Uterus (tissue), 2 donors: ENCODE results near the gene ADORA1.

Source experiments
- POLR2A ChIP-seq, 2 donors: fragments of 450-650 bp; IDR thresholded peaks; one replicate each; pipeline ENCODE4 v1.6.1; 2016; ENCODE audit warnings: antibody characterized with exemption in 2 of 2, mild to moderate bottlenecking in 1 of 2, moderate library complexity in 1 of 2
- TF ChIP-seq, protein P1 (sequence below), 4 experiments: fragments of 200-600 bp in 2 of 4; fragments of 450-650 bp in 2 of 4; sonication (generic) in 2 of 4; IDR thresholded peaks; one replicate each; pipeline ENCODE4 v1.5.1; 2016 to 2019; ENCODE audit warnings: antibody characterized with exemption in 4 of 4, mild to moderate bottlenecking in 2 of 4, moderate library complexity in 1 of 4

DNA sequence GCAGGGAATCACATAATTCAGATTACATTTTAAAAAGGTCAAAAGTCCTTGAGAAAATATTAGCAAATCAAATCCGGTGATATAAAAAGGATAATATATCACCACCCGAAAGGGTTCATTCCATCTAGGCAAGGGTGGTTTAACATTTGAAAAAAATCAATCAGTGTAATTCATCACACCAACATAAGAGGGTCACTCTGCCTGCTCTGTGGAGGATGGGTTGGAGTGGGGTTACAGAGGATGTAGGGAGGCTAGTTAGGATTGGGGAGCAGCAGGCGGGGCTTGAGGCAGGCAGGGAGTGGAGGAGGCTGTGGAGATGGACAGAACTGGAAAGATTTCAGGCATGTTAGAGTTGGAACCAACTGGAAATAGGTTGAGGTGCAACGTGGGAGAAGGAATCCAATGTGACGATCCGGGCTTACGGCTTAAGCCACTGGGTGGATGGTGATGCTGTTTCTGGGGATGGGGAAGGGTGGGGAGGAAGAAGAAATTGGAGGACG lies 12.5 kb downstream of the ADORA1 start:
- TF ChIP-seq, protein P1, sequence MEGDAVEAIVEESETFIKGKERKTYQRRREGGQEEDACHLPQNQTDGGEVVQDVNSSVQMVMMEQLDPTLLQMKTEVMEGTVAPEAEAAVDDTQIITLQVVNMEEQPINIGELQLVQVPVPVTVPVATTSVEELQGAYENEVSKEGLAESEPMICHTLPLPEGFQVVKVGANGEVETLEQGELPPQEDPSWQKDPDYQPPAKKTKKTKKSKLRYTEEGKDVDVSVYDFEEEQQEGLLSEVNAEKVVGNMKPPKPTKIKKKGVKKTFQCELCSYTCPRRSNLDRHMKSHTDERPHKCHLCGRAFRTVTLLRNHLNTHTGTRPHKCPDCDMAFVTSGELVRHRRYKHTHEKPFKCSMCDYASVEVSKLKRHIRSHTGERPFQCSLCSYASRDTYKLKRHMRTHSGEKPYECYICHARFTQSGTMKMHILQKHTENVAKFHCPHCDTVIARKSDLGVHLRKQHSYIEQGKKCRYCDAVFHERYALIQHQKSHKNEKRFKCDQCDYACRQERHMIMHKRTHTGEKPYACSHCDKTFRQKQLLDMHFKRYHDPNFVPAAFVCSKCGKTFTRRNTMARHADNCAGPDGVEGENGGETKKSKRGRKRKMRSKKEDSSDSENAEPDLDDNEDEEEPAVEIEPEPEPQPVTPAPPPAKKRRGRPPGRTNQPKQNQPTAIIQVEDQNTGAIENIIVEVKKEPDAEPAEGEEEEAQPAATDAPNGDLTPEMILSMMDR (IDR thresholded peaks at IDR 0.05) = no peak
- no peak for TF ChIP-seq POLR2A (IDR thresholded peaks at IDR 0.05)
